GM23248 (cell line): ENCODE data around the gene TXNRD1. TPM values are rescaled to one million over a fixed set of nuclear protein-coding genes. Genes with fewer than 3 reads are reported as not detected.

ENCODE experiments used
- DNase-seq: peaks from one replicate; pipeline ENCODE4 v3.0.0-alpha.2; 2015
- H2AFZ ChIP-seq: fragments of 200-600 bp; sonication (generic); 2 replicates; pipeline ENCODE4 v1.6.1; 2016; ENCODE audit warnings: antibody characterized with exemption
- H3F3A ChIP-seq: fragments of 200-600 bp; sonication (generic); 2 replicates; pipeline ENCODE4 v1.6.1; 2016; ENCODE audit warnings: mild to moderate bottlenecking, antibody characterized with exemption, mixed run types; ENCODE audit not compliant: insufficient read depth
- H3K27ac ChIP-seq: fragments of 200-600 bp; sonication (generic); 2 replicates; pipeline ENCODE4 v1.5.1; 2016; ENCODE audit warnings: mild to moderate bottlenecking
- H3K27me3 ChIP-seq: fragments of 200-600 bp; sonication (generic); replicated peaks from 2 replicates; pipeline ENCODE4 v1.6.1; 2016; ENCODE audit warnings: mild to moderate bottlenecking; ENCODE audit not compliant: insufficient read depth
- H3K36me3 ChIP-seq: fragments of 200-600 bp; sonication (generic); 2 replicates; pipeline ENCODE4 v1.6.1; 2016; ENCODE audit warnings: low read depth, mild to moderate bottlenecking
- H3K4me1 ChIP-seq: fragments of 200-600 bp; sonication (generic); 2 replicates; pipeline ENCODE4 v1.6.1; 2016; ENCODE audit warnings: mild to moderate bottlenecking; ENCODE audit not compliant: insufficient read depth
- H3K4me2 ChIP-seq: fragments of 200-600 bp; sonication (generic); one replicate; pipeline ENCODE4 v1.6.1; 2016; ENCODE audit warnings: mild to moderate bottlenecking; ENCODE audit not compliant: unreplicated experiment
- H3K4me3 ChIP-seq: fragments of 200-600 bp; sonication (generic); 2 replicates; pipeline ENCODE4 v1.5.1; 2016; ENCODE audit warnings: mild to moderate bottlenecking
- H3K79me2 ChIP-seq: fragments of 200-600 bp; sonication (generic); 2 replicates; pipeline ENCODE4 v1.6.1; 2016; ENCODE audit warnings: mild to moderate bottlenecking; ENCODE audit not compliant: insufficient read depth
- H3K9ac ChIP-seq: fragments of 200-600 bp; sonication (generic); 2 replicates; pipeline ENCODE4 v1.6.1; 2016; ENCODE audit warnings: mild to moderate bottlenecking
- H3K9me2 ChIP-seq: fragments of 200-600 bp; sonication (generic); 2 replicates; pipeline ENCODE4 v1.6.1; 2016; ENCODE audit warnings: mixed run types, mild to moderate bottlenecking, moderate library complexity; ENCODE audit not compliant: insufficient read depth
- H3K9me3 ChIP-seq: fragments of 200-600 bp; sonication (generic); one replicate; pipeline ENCODE4 v1.6.1; 2017; ENCODE audit warnings: low read depth
- H4K20me1 ChIP-seq: fragments of 200-600 bp; sonication (generic); 2 replicates; pipeline ENCODE4 v1.6.0; 2016; ENCODE audit not compliant: insufficient read depth
- EZH2 ChIP-seq: fragments of 200-600 bp; sonication (generic); IDR thresholded peaks from 2 replicates; pipeline ENCODE4 v1.6.1; 2018; ENCODE audit warnings: antibody characterized with exemption, mild to moderate bottlenecking; ENCODE audit not compliant: insufficient read depth, poor library complexity, severe bottlenecking
- EZH2phosphoT487 ChIP-seq: fragments of 200-600 bp; sonication (generic); IDR thresholded peaks from 2 replicates; pipeline ENCODE4 v1.6.1; 2018; ENCODE audit warnings: antibody characterized with exemption, moderate library complexity, mild to moderate bottlenecking, low read depth; ENCODE audit not compliant: insufficient read depth
- WGBS, 2 experiments: methylation state at CpG; one replicate each; pipeline ENCODE4 v1.1.6; 2015 to 2017; ENCODE audit warnings: low lambda C conversion rate in 2 of 2, low coverage in 1 of 2; ENCODE audit errors: missing lambda C conversion rate in 2 of 2; 5-methylcytosine and 5-hydroxymethylcytosine counted together
- in situ Hi-C: fragments of 300-500 bp; cut with MboI; formaldehyde crosslinking; loops from 2 replicates; pipeline ENCODE4 v1.15.0; 2020
- polyA plus RNA-seq: library from polyadenylated mRNA; unstranded; fragments of >200 nt; fragmentation: Nextera tagmentation; extraction: Ambion mirVana; gene quantifications from 2 replicates; pipeline ENCODE4 v1.2.1, GENCODE V29; 2016
- total RNA-seq: library from RNA; depleted of rRNA; stranded (reverse); fragments of >200 nt; shearing (Covaris generic); gene quantifications from 2 replicates; pipeline ENCODE4 v1.2.3, GENCODE V29; 2014

The TXNRD1 gene
- total and polyA plus RNA-seq, 2 experiments from 2014 or later: 255 to 477 TPM

- Histone ChIP-seq H3K4me2 (no peak overlapping the region), H3K27ac (peak overlapping the region; percentile 16; the same call in 1 of the 2 replicates), H3K4me1 (peaks cover 11% of the 10 kb centered on the region; the same call in 1 of the 2 replicates), H2AFZ (no peak overlapping the region), H3K79me2 (peaks cover 63% of the 10 kb centered on the region), H4K20me1 (0 out of 2 replicates have a peak, but pooled peaks cover 12% of the 10 kb centered on the region), H3K9me2 (no peaks in the 10 kb centered on the region), H3K9me3 (no peaks in the 10 kb centered on the region), H3F3A (peaks cover 93% of the 10 kb centered on the region), H3K4me3 (no peak overlapping the region), H3K9ac (no peak overlapping the region), H3K27me3 (no peaks in the 10 kb centered on the region), H3K36me3 (peaks cover 81% of the 10 kb centered on the region)
- in situ Hi-C loops: no loop called here
- TF ChIP-seq EZH2phosphoT487 (no peak), EZH2 (no peak)
- 97 to 99% methylated on average over 4 of the region's 4 CpGs for WGBS, 2 experiments
- DNase-seq: no peak
Measured at GRCh38 chr12:104351057-104351983, 135.7 kb downstream of the TXNRD1 start.

DNA sequence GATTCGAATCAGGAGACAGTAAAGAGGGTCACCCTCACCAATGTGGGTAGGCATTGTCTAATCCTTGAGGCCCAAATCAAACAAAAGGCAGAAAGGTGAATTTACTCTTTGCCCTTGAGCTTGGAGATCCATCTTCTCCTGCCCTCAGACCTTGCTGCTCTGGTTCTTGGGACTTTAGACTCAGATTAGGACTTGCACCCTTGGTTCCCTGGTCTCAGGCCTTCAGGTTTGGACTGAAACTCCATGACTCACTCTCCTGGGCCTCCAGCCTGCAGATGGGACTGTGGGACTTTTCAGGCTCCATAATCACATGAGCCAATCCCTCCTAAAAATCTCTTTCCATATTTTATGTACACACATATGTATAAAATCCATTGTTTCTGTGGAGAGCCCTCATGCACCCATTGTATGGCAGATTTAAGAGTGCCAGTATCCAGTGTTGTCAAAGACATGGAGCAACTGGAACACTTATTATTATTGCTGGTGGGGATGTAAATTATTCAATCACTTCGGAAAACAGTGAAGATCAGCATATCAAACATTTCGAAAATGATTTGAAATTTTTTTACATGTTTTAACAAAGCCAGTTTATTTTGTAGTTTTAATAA lies 136.6 kb downstream of the TXNRD1 start:
- Histone ChIP-seq H3K4me2 (no peak overlapping the region), H3K9me3 (no peaks in the 10 kb centered on the region), H3K36me3 (peaks cover 72% of the 10 kb centered on the region), H3K27ac (peak overlapping the region; percentile 16), H3K27me3 (no peaks in the 10 kb centered on the region), H3K79me2 (peaks cover 56% of the 10 kb centered on the region), H4K20me1 (0 out of 2 replicates have a peak, but pooled peaks cover 12% of the 10 kb centered on the region), H3K4me1 (peaks cover 11% of the 10 kb centered on the region; the same call in 1 of the 2 replicates), H3F3A (peaks cover 94% of the 10 kb centered on the region), H3K9ac (no peak overlapping the region), H3K4me3 (no peak overlapping the region), H2AFZ (no peak overlapping the region), H3K9me2 (no peaks in the 10 kb centered on the region)
- in situ Hi-C loops: no loop called here
- 81 to 85% methylated on average over 3 of the region's 3 CpGs for WGBS, 2 experiments
- no peak for TF ChIP-seq EZH2phosphoT487
- no peak for TF ChIP-seq EZH2
- DNase-seq: peak; percentile 75

DNA sequence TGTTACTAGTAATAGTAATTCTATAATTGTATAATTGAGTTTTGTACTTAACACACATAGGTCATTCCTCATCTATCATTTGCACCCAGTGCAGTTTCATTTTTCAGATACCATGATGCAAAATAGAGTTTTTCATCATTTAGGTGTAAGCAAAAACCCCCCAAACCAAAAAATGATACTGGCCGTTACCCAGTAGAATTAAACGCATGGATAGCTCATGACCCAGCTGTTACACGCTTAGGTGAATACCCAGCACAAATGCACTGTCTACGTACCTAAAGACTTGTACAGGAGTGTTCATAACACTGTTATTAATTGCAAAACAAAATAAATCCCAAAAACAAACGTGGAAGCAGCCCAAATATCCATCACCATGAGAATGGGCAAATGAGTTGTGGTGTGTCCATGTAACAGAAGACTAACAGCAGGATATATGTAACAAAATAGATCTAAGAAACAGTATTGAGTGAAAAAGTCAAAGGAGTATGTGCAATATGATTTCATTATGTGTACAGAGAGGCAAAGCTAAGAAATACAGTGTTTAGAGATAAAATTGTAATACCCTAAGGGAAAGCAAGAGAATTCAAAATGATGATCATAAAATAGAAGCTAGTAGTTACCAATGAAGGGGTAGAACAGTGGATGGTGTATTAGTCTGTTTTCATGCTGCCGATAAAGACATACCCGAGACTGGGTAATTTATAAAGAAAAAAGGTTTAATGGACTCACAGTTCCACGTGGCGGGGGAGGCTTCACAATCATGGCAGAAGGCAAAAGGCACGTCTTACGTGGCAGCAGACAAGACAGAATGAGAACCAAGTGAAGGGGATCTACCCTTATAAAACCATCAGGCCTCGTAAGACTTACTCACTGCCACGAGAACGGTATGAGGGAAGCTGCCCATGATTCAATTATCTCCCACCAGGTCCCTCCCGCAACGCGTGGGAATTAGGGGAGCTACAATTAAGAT lies 137.7 kb downstream of the TXNRD1 start:
- 98% methylated on average over 17 of the region's 17 CpGs for WGBS, 2 experiments
- H3K27me3 ChIP-seq: no peaks in the 10 kb centered on the region
- TF ChIP-seq EZH2: no peak
- no peak for TF ChIP-seq EZH2phosphoT487
- no peak overlapping the region for H2AFZ ChIP-seq
- H3K9me3 ChIP-seq: no peaks in the 10 kb centered on the region
- no peak for DNase-seq
- no peak overlapping the region for H3K27ac ChIP-seq
- H3K36me3 ChIP-seq: peaks cover 62% of the 10 kb centered on the region
- peaks cover 93% of the 10 kb centered on the region for H3F3A ChIP-seq
- H3K4me3 ChIP-seq: no peak overlapping the region
- H3K9me2 ChIP-seq: no peaks in the 10 kb centered on the region
- peaks cover 11% of the 10 kb centered on the region; the same call in 1 of the 2 replicates for H3K4me1 ChIP-seq
- 0 out of 2 replicates have a peak, but pooled peaks cover 12% of the 10 kb centered on the region for H4K20me1 ChIP-seq
- no peak overlapping the region for H3K9ac ChIP-seq
- peaks cover 46% of the 10 kb centered on the region for H3K79me2 ChIP-seq
- in situ Hi-C loops: no loop called here
- H3K4me2 ChIP-seq: no peak overlapping the region
